Tibial nerve (tissue), 4 donors: ENCODE measurements around the gene SUPT3H.

Source experiments
- EP300 ChIP-seq, 2 donors: sonication (generic); formaldehyde crosslinking; IDR thresholded peaks; one replicate each; pipeline ENCODE4 v1.6.1; 2017; ENCODE audit warnings: antibody characterized with exemption in 2 of 2, mild to moderate bottlenecking in 1 of 2
- TF ChIP-seq, protein P1 (sequence below), 5 experiments: fragments of 200-600 bp in 3 of 5; fragments of 450-650 bp in 2 of 5; sonication (generic) in 3 of 5; IDR thresholded peaks; one replicate each; pipeline ENCODE4 v1.5.1; 2016 to 2019; ENCODE audit warnings: antibody characterized with exemption in 5 of 5, mild to moderate bottlenecking in 3 of 5, moderate library complexity in 2 of 5

DNA sequence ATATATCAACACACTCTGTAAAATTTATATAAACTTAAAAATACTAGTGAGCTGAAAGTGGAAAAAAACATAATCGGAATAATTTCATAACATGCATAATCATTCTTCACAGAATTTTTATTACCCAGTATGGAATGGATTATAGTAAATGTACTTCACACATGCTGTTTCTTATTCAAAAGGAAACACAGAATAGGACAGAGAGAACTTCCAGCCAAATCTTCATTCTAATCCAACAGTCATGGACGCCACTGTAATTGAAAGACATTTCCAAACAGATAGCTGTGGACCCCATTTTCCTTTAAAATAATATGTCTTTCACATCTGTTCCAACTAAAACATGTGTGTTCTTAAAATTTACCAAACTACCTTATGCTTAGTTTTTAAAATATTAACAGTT, 176.2 kb downstream of the SUPT3H start:
- TF ChIP-seq, protein P1, sequence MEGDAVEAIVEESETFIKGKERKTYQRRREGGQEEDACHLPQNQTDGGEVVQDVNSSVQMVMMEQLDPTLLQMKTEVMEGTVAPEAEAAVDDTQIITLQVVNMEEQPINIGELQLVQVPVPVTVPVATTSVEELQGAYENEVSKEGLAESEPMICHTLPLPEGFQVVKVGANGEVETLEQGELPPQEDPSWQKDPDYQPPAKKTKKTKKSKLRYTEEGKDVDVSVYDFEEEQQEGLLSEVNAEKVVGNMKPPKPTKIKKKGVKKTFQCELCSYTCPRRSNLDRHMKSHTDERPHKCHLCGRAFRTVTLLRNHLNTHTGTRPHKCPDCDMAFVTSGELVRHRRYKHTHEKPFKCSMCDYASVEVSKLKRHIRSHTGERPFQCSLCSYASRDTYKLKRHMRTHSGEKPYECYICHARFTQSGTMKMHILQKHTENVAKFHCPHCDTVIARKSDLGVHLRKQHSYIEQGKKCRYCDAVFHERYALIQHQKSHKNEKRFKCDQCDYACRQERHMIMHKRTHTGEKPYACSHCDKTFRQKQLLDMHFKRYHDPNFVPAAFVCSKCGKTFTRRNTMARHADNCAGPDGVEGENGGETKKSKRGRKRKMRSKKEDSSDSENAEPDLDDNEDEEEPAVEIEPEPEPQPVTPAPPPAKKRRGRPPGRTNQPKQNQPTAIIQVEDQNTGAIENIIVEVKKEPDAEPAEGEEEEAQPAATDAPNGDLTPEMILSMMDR (IDR thresholded peaks at IDR 0.05) = no peak
- no peak for TF ChIP-seq EP300 (IDR thresholded peaks at IDR 0.05)
